Neural progenitor cell (in vitro differentiated cells): ENCODE data around the gene CFAP221.

Experiments used
- EZH2 ChIP-seq: fragments of 200-600 bp; sonication (generic); IDR thresholded peaks from 2 replicates; pipeline ENCODE4 v1.6.1; 2017; ENCODE audit warnings: antibody characterized with exemption, mild to moderate bottlenecking, moderate library complexity
- EZH2phosphoT487 ChIP-seq: fragments of 200-600 bp; sonication (generic); IDR thresholded peaks from 2 replicates; pipeline ENCODE4 v1.6.1; 2017; ENCODE audit warnings: antibody characterized with exemption
- TF ChIP-seq, protein P1 (sequence below): fragments of 200-600 bp; sonication (generic); IDR thresholded peaks from 2 replicates; pipeline ENCODE4 v1.5.1; 2017; ENCODE audit warnings: antibody characterized with exemption, mild to moderate bottlenecking

- TF ChIP-seq EZH2 (no peak), EZH2phosphoT487 (no peak)
- TF ChIP-seq, protein P1, sequence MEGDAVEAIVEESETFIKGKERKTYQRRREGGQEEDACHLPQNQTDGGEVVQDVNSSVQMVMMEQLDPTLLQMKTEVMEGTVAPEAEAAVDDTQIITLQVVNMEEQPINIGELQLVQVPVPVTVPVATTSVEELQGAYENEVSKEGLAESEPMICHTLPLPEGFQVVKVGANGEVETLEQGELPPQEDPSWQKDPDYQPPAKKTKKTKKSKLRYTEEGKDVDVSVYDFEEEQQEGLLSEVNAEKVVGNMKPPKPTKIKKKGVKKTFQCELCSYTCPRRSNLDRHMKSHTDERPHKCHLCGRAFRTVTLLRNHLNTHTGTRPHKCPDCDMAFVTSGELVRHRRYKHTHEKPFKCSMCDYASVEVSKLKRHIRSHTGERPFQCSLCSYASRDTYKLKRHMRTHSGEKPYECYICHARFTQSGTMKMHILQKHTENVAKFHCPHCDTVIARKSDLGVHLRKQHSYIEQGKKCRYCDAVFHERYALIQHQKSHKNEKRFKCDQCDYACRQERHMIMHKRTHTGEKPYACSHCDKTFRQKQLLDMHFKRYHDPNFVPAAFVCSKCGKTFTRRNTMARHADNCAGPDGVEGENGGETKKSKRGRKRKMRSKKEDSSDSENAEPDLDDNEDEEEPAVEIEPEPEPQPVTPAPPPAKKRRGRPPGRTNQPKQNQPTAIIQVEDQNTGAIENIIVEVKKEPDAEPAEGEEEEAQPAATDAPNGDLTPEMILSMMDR = no peak
Measured at GRCh38 chr2:119691651-119692245, 147.5 kb downstream of the CFAP221 start.
